CD4-positive, alpha-beta memory T cell (primary cell): ENCODE data around the gene EPHA7. TPM values are rescaled to one million over a fixed set of nuclear protein-coding genes. Genes with fewer than 3 reads are reported as not detected.

Experiments
- CTCF ChIA-PET: fragments of 350-600 bp; sonication (Branson Sonifier 250); formaldehyde crosslinking; loops from one replicate; lab custom pipeline; 2021; ENCODE audit warnings: inconsistent platforms; ENCODE audit not compliant: partially characterized antibody; lab: Charles Lee
- POLR2A ChIA-PET: fragments of 350-600 bp; sonication (Branson Sonifier 250); formaldehyde crosslinking; loops from one replicate; lab custom pipeline; 2021; ENCODE audit not compliant: partially characterized antibody; lab: Charles Lee
- DNase-seq, 5 donors: peaks; one replicate each; pipeline versions ENCODE4 v3.0.0 to v3.0.0-alpha.2; 2020 to 2022; ENCODE audit warnings: mixed read lengths in 1 of 5
- H3K27ac ChIP-seq: one replicate; pipeline ENCODE4 v1.7.0; 2013; ENCODE audit warnings: low read depth, low read length
- H3K27me3 ChIP-seq: 2 replicates; pipeline ENCODE4 v1.7.0; 2013; ENCODE audit warnings: mild to moderate bottlenecking, low read length, moderate library complexity; ENCODE audit not compliant: insufficient read depth
- H3K36me3 ChIP-seq: 2 replicates; pipeline ENCODE4 v1.7.0; 2013; ENCODE audit warnings: mild to moderate bottlenecking, low read length, moderate library complexity; ENCODE audit not compliant: insufficient read depth
- H3K4me1 ChIP-seq: 2 replicates; pipeline ENCODE4 v1.7.0; 2013; ENCODE audit warnings: mild to moderate bottlenecking, low read length, moderate library complexity; ENCODE audit not compliant: insufficient read depth
- H3K4me3 ChIP-seq, 2 donors: one replicate each; pipeline ENCODE4 v1.7.0; 2013; ENCODE audit warnings: low read length in 2 of 2, mild to moderate bottlenecking in 1 of 2
- H3K9me3 ChIP-seq, 2 donors: one replicate each; pipeline ENCODE4 v1.7.0; 2013; ENCODE audit warnings: low read length in 2 of 2, control low read depth in 1 of 2; ENCODE audit not compliant: control insufficient read depth in 1 of 2
- H3K27ac Mint-ChIP-seq, 7 donors: one replicate each; pipeline ENCODE4 v1.8.0; 2020 to 2021; ENCODE audit warnings: mixed read lengths in 7 of 7, mild to moderate bottlenecking in 6 of 7, inconsistent platforms in 3 of 7, moderate library complexity in 3 of 7
- H3K27me3 Mint-ChIP-seq, 2 donors: one replicate each; pipeline ENCODE4 v1.8.0; 2020 to 2021; ENCODE audit warnings: mixed read lengths in 2 of 2
- H3K36me3 Mint-ChIP-seq, 2 donors: one replicate each; pipeline ENCODE4 v1.8.0; 2020 to 2021; ENCODE audit warnings: mixed read lengths in 2 of 2, inconsistent platforms in 1 of 2, mild to moderate bottlenecking in 1 of 2
- H3K4me1 Mint-ChIP-seq, 4 donors: one replicate each; pipeline ENCODE4 v1.8.0; 2020 to 2021; ENCODE audit warnings: mixed read lengths in 4 of 4, mild to moderate bottlenecking in 1 of 4
- H3K4me3 Mint-ChIP-seq, 8 donors: one replicate each; pipeline ENCODE4 v1.8.0; 2020 to 2021; ENCODE audit warnings: mixed read lengths in 8 of 8, mild to moderate bottlenecking in 7 of 8, moderate library complexity in 6 of 8, inconsistent platforms in 3 of 8
- H3K9me3 Mint-ChIP-seq, 8 donors: one replicate each; pipeline ENCODE4 v1.8.0; 2020 to 2021; ENCODE audit warnings: mixed read lengths in 8 of 8, mild to moderate bottlenecking in 5 of 8, inconsistent platforms in 3 of 8, moderate library complexity in 1 of 8
- intact Hi-C: fragments of 100-400 bp; cut with micrococcal nuclease; formaldehyde crosslinking; loops from one replicate; pipeline ENCODE4 v1.15.1; 2023
- polyA plus RNA-seq, 2 donors: library from polyadenylated mRNA; unstranded; fragments of 300-500 nt; fragmentation: Illumina TruSeq; gene quantifications; one replicate each; pipeline ENCODE4 v1.2.3, GENCODE V29; 2021
- total RNA-seq, 2 experiments: library from RNA; stranded (reverse); gene quantifications; one replicate each; pipeline ENCODE4 v1.2.3, GENCODE V29; 2021

EPHA7 gene
- total and polyA plus RNA-seq, 4 experiments from 2014 or later: not detected

DNA sequence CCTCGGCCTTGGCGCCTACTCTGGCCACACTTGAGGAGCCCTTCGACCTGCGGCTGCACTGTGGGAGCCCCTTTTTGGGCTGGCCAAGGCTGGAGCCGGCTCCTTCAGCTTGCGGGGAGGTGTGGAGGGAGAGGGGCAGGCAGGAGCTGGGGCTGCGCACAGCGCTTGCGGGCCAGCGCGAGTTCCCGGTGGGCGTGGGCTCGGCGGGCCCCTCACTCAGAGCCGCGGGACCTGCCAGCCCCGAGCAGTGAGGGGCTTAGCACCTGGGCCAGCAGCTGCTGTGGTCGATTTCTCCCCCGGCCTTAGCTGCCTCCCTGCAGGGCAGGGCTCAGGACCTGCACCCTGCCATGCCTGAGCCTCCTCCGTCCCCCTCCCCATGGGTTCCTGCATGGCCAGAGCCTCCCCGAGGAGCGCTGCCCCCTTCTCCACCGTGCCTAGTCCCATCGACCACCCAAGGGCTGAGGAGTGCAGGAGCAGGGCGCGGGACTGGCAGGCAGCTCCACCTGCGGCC, 136.8 kb downstream of the EPHA7 start:
- no peaks in the 10 kb centered on the region for H3K27me3 ChIP-seq
- intact Hi-C loops: no loop called here
- Mint-ChIP-seq H3K9me3 (peaks cover 0 to 15% (median 5%) of the 10 kb centered on the region in 8 donors), H3K27ac (no peak overlapping the region), H3K4me3 (no peak overlapping the region), H3K27me3 (no peaks in the 10 kb centered on the region), H3K36me3 (no peaks in the 10 kb centered on the region), H3K4me1 (no peaks in the 10 kb centered on the region)
- H3K4me1 ChIP-seq: no peaks in the 10 kb centered on the region
- ChIA-PET POLR2A (no interaction called here), CTCF (no interaction called here)
- H3K36me3 ChIP-seq: no peaks in the 10 kb centered on the region
- H3K27ac ChIP-seq: no peak overlapping the region
- DNase-seq: peak in 1 of 5 donors; percentile 27
- no peaks in the 10 kb centered on the region for H3K9me3 ChIP-seq
- H3K4me3 ChIP-seq: no peak overlapping the region

GRCh38 chr6:93278241-93278640, 141.1 kb downstream of the EPHA7 start:
- Mint-ChIP-seq H3K4me1 (no peaks in the 10 kb centered on the region), H3K27me3 (no peaks in the 10 kb centered on the region), H3K27ac (no peak overlapping the region), H3K36me3 (no peaks in the 10 kb centered on the region), H3K4me3 (no peak overlapping the region), H3K9me3 (peaks cover 0 to 4% (median 0%) of the 10 kb centered on the region in 8 donors)
- intact Hi-C loops: no loop called here
- Histone ChIP-seq H3K9me3 (no peaks in the 10 kb centered on the region), H3K27ac (no peak overlapping the region), H3K36me3 (no peaks in the 10 kb centered on the region), H3K4me3 (no peak overlapping the region), H3K27me3 (no peaks in the 10 kb centered on the region), H3K4me1 (no peaks in the 10 kb centered on the region)
- CTCF ChIA-PET: no interaction called here
- no peak for DNase-seq
- POLR2A ChIA-PET: no interaction called here

DNA sequence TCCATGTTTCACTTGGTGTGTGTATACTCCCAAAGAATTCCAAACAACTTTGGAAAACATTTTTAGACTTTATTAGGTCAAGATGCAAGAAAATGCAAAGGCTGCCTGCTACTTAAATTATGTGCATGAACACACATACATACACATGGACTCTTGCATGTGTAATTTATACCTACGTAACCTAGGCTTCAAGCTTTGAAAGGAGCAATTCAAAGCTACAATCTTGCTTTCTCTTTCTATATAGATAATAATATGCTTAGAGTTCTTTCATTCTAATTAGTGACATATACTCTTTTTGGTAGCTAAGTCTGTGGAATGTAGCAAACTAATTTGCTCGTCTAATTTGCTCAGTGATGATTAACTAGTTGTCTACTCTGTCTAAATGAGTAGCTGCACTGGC, 146.5 kb downstream of the EPHA7 start:
- Mint-ChIP-seq H3K36me3 (no peaks in the 10 kb centered on the region), H3K4me3 (no peak overlapping the region), H3K9me3 (peaks cover 0 to 3% (median 0%) of the 10 kb centered on the region in 8 donors)

GRCh38 chr6:93272211-93272610, 147.1 kb downstream of the EPHA7 start:
- Mint-ChIP-seq H3K4me3 (no peak overlapping the region), H3K36me3 (no peaks in the 10 kb centered on the region), H3K4me1 (no peaks in the 10 kb centered on the region), H3K27ac (no peak overlapping the region), H3K27me3 (no peaks in the 10 kb centered on the region), H3K9me3 (peaks cover 0 to 3% (median 0%) of the 10 kb centered on the region in 8 donors)
- ChIA-PET CTCF (no interaction called here), POLR2A (no interaction called here)
- Histone ChIP-seq H3K27ac (no peak overlapping the region), H3K4me3 (no peak overlapping the region), H3K9me3 (no peaks in the 10 kb centered on the region), H3K27me3 (no peaks in the 10 kb centered on the region), H3K36me3 (no peaks in the 10 kb centered on the region), H3K4me1 (no peaks in the 10 kb centered on the region)
- DNase-seq: no peak
- intact Hi-C loops: no loop called here

More for the DNA sequence above, 146.5 kb downstream of the EPHA7 start:
- Histone ChIP-seq H3K36me3 (no peaks in the 10 kb centered on the region), H3K4me1 (no peaks in the 10 kb centered on the region), H3K27ac (no peak overlapping the region), H3K9me3 (no peaks in the 10 kb centered on the region), H3K27me3 (no peaks in the 10 kb centered on the region), H3K4me3 (no peak overlapping the region)
- no peak for DNase-seq
- no peak overlapping the region for H3K27ac Mint-ChIP-seq
- POLR2A ChIA-PET: no interaction called here
- intact Hi-C loops: no loop called here
- CTCF ChIA-PET: no interaction called here
- H3K4me1 Mint-ChIP-seq: no peaks in the 10 kb centered on the region
- H3K27me3 Mint-ChIP-seq: no peaks in the 10 kb centered on the region

DNA sequence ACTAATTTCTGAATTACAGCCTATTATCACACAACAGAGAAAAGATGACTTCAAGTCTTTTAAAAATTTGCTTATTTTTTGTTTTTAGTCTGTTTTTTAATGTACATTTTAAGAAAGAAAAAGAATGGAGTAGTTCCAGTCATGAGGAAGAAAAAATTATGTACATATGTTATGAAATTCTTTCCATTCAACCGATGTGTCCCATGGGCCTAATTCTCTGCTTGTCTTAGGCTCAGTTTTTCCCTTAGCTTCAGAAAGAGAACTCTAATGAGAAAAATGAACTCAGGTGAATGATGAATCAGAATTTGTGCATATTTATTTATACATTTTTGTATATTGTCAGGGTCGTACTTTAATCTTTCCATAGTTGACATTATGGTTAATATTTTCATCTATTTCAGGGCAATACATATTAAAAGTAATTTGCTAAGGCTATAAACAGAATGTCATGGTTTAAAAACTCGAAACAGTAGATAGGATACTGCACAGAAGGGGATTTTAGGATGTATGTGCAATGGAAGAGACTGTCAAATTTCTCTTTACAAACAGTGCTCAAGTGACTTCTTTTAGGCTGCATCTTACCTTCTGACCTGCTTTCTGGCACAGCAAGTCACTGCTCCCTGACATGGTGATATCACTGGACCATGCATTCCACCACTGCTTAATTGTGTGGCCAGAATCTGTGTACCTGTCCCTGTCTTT, 153.1 kb downstream of the EPHA7 start:
- Mint-ChIP-seq H3K4me1 (no peaks in the 10 kb centered on the region), H3K9me3 (peaks cover 0 to 6% (median 0%) of the 10 kb centered on the region in 8 donors), H3K36me3 (no peaks in the 10 kb centered on the region), H3K27ac (no peak overlapping the region), H3K27me3 (no peaks in the 10 kb centered on the region), H3K4me3 (no peak overlapping the region)
- Histone ChIP-seq H3K27ac (no peak overlapping the region), H3K9me3 (no peaks in the 10 kb centered on the region), H3K4me1 (no peaks in the 10 kb centered on the region), H3K36me3 (no peaks in the 10 kb centered on the region), H3K4me3 (no peak overlapping the region), H3K27me3 (no peaks in the 10 kb centered on the region)
- ChIA-PET CTCF (no interaction called here), POLR2A (no interaction called here)
- intact Hi-C loops: no loop called here
- DNase-seq: no peak

DNA sequence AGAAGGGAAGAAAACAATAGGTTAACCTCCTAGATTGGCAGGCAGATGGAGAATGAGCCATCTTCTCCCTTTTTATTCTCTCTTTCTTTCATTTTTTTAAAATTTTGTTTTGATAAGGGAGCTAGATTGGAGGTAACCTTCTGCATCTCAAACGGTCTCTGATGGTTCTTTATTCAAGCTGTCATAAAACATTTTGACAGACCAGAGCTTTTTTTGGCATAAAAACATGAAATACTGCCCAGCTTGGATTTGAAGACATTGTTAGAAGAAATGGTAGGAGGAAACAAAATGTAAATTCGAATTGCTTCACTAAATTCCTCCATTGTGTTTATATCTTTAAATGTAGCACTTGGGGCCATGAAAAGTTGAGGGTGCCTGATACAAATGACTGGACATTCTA, 158.5 kb downstream of the EPHA7 start:
- Mint-ChIP-seq H3K9me3 (peaks cover 0 to 9% (median 1%) of the 10 kb centered on the region in 8 donors), H3K27ac (no peak overlapping the region), H3K4me3 (no peak overlapping the region), H3K36me3 (no peaks in the 10 kb centered on the region), H3K4me1 (no peaks in the 10 kb centered on the region), H3K27me3 (no peaks in the 10 kb centered on the region)
- ChIA-PET POLR2A (no interaction called here), CTCF (no interaction called here)
- Histone ChIP-seq H3K4me3 (no peak overlapping the region), H3K27me3 (no peaks in the 10 kb centered on the region), H3K36me3 (no peaks in the 10 kb centered on the region), H3K4me1 (no peaks in the 10 kb centered on the region), H3K9me3 (no peaks in the 10 kb centered on the region), H3K27ac (no peak overlapping the region)
- no peak for DNase-seq
- intact Hi-C loops: no loop called here

- H3K36me3 Mint-ChIP-seq: no peaks in the 10 kb centered on the region
- CTCF ChIA-PET: no interaction called here
- Histone ChIP-seq H3K27me3 (no peaks in the 10 kb centered on the region), H3K36me3 (no peaks in the 10 kb centered on the region), H3K4me1 (no peaks in the 10 kb centered on the region), H3K9me3 (no peaks in the 10 kb centered on the region), H3K4me3 (no peak overlapping the region), H3K27ac (no peak overlapping the region)
- POLR2A ChIA-PET: no interaction called here
- intact Hi-C loops: no loop called here
- DNase-seq: no peak
- H3K4me1 Mint-ChIP-seq: no peaks in the 10 kb centered on the region
- no peak overlapping the region for H3K4me3 Mint-ChIP-seq
- no peak overlapping the region for H3K27ac Mint-ChIP-seq
- no peaks in the 10 kb centered on the region for H3K27me3 Mint-ChIP-seq
- H3K9me3 Mint-ChIP-seq: peaks cover 0 to 12% (median 1%) of the 10 kb centered on the region in 8 donors
Measured at GRCh38 chr6:93259332-93259731, 160.0 kb downstream of the EPHA7 start.
